IPS DF 19.7 (cell line): Measurements from ENCODE around the gene PLAC8.
A peak's percentile ranks its signal among the peaks of the same experiment; 100 is the strongest.
"Not testable (repeated sequence)": the region's sequence is repeated elsewhere in the genome, so short reads cannot be mapped to it uniquely, and the experiment has no call there.

ENCODE experiments used
- DNase-seq: peaks from one replicate; pipeline ENCODE4 v3.0.0-alpha.2; 2013; ENCODE audit warnings: low read depth, low spot score

Gene PLAC8

GRCh38 chr4:83074086-83074704 is 40.3 kb downstream of the PLAC8 start:
- peak; percentile 30 for DNase-seq

- DNase-seq: no peak
Observed at GRCh38 chr4:83071116-83071515, 43.4 kb downstream of the PLAC8 start.

GRCh38 chr4:83067058-83067639 is 47.4 kb downstream of the PLAC8 start:
- DNase-seq: no peak

- DNase-seq: no peak
Observed at GRCh38 chr4:83065266-83065665, 49.3 kb downstream of the PLAC8 start.

- no peak for DNase-seq
Observed at GRCh38 chr4:83062739-83063138, 51.8 kb downstream of the PLAC8 start.

GRCh38 chr4:83054928-83055327 is 59.6 kb downstream of the PLAC8 start:
- DNase-seq: no peak

GRCh38 chr4:83048781-83049180 is 65.7 kb downstream of the PLAC8 start:
- DNase-seq: not testable (repeated sequence)

GRCh38 chr4:83046693-83047473 is 67.6 kb downstream of the PLAC8 start:
- no peak for DNase-seq

- DNase-seq: no peak
Observed at GRCh38 chr4:83043801-83044407, 70.6 kb downstream of the PLAC8 start.

GRCh38 chr4:83043157-83043556 is 71.4 kb downstream of the PLAC8 start:
- DNase-seq: not testable (repeated sequence)

GRCh38 chr4:83040269-83040668 is 74.3 kb downstream of the PLAC8 start:
- DNase-seq: no peak
